ENCODE data around the gene TES. TPM values are rescaled to one million over a fixed set of nuclear protein-coding genes. Genes with fewer than 3 reads are reported as not detected.
A peak's percentile ranks its signal among the peaks of the same experiment; 100 is the strongest.

TES gene
- total RNA-seq (64.2 TPM), polyA plus RNA-seq (41.3 TPM)
- long read RNA-seq, donor 1, partial matches to known transcripts: 8 of 11 reads
- long read RNA-seq, donor 1, other reads (novel, unspliced or antisense): 0 of 11 reads
- long read RNA-seq, donor 2: 0 reads
- long read RNA-seq, donor 3, transcript TES-201 (7 exons, 2,782 nt): major isoform, 21 of 53 reads
- long read RNA-seq, donor 3, partial matches to known transcripts: 29 of 53 reads
- long read RNA-seq, donor 3, other reads (novel, unspliced or antisense): 0 of 53 reads
- long read RNA-seq, donor 4, transcript TES-201 (7 exons, 2,782 nt): major isoform, 12 of 90 reads
- long read RNA-seq, donor 4, partial matches to known transcripts: 76 of 90 reads
- long read RNA-seq, donor 4, other reads (novel, unspliced or antisense): 0 of 90 reads
- long read RNA-seq, donor 5, transcript TES-201 (7 exons, 2,782 nt): major isoform, 26 of 79 reads
- long read RNA-seq, donor 5, transcript TES-211 (3 exons, 911 nt): minor isoform, 6 of 79 reads
- long read RNA-seq, donor 5, partial matches to known transcripts: 45 of 79 reads
- long read RNA-seq, donor 5, other reads (novel, unspliced or antisense): 0 of 79 reads
- long read RNA-seq, donor 6, transcript TES-201 (7 exons, 2,782 nt): major isoform, 23 of 51 reads
- long read RNA-seq, donor 6, partial matches to known transcripts: 25 of 51 reads
- long read RNA-seq, donor 6, other reads (novel, unspliced or antisense): 0 of 51 reads
- long read RNA-seq, donor 7, transcript TES-201 (7 exons, 2,782 nt): major isoform, 22 of 39 reads
- long read RNA-seq, donor 7, partial matches to known transcripts: 13 of 39 reads
- long read RNA-seq, donor 7, other reads (novel, unspliced or antisense): 0 of 39 reads
- long read RNA-seq, donor 8, transcript TES-201 (7 exons, 2,782 nt): major isoform, 8 of 25 reads
- long read RNA-seq, donor 8, partial matches to known transcripts: 13 of 25 reads
- long read RNA-seq, donor 8, other reads (novel, unspliced or antisense): 0 of 25 reads
- long read RNA-seq, donor 9, transcript TES-201 (7 exons, 2,782 nt): major isoform, 13 of 39 reads
- long read RNA-seq, donor 9, partial matches to known transcripts: 22 of 39 reads
- long read RNA-seq, donor 9, other reads (novel, unspliced or antisense): 0 of 39 reads
- long read RNA-seq, donor 10, transcript TES-201 (7 exons, 2,782 nt): major isoform, 12 of 31 reads
- long read RNA-seq, donor 10, partial matches to known transcripts: 15 of 31 reads
- long read RNA-seq, donor 10, other reads (novel, unspliced or antisense): 0 of 31 reads

DNA sequence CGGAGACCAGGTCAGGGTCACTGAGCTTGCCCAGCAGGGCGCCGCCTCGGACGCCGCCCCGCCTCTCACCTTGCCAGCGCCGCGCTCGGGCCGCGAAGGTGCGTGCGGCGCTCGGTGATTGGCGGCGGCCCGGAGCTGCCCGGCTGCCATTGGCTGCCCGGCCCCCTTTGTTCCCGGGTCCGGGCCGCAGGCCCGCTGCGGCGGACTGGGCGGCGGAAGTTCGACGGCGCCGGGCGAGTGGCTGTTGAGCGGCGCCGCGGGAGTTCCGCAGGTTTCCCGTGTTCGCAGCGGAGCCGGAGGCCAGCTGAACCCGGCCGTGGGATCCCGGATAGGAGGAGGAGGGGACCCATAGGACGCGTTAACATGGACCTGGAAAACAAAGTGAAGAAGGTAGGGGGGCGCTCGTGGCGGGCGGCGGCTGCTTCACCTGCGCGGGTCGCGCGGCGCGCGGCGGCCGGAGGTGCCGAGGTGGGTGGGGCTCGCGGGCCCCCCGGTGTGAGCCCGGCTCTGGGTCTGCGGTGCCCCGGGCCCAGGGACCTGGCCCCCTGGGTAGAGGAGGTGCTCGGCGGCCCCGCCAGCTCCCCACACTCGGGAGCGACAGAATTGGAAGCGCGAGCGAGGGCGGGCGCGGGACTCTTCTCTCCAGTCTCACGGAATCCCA is at the start of gene TES:
TSS of gene TES (plus strand) at position 195 of the 661 bp plus-strand sequence. CDS start at position 364, 169 bp downstream.
- Histone ChIP-seq H3K9me3 (ENCODE audit: control insufficient read depth in 2 of 2, insufficient read depth in 1 of 2, low read length in 1 of 2) (no peaks in the 10 kb centered on the region), H3K27me3 (ENCODE audit: control insufficient read depth in 2 of 2, insufficient read depth in 1 of 2, low read length in 1 of 2) (no peaks in the 10 kb centered on the region), H3K4me1 (ENCODE audit: control insufficient read depth in 2 of 2, insufficient read depth in 2 of 2, low read length in 2 of 2) (peaks cover 2 to 8% of the 10 kb centered on the region in 2 donors), H3K27ac (ENCODE audit: low read depth in 1 of 2, low read length in 1 of 2) (peak within 1 kb of the TSS; percentile 87 to 92), H3K36me3 (ENCODE audit: control insufficient read depth in 2 of 2, insufficient read depth in 2 of 2, low read length in 1 of 2) (no peaks in the 10 kb centered on the region), H3K4me3 (ENCODE audit: low read length in 2 of 2) (peak within 1 kb of the TSS; percentile 80 to 86)
- peak in 6 of 9 donors; percentile 40 to 74 (median 58) for DNase-seq (ENCODE audit: low read depth in 6 of 9, low spot score in 9 of 9)
- under 1% methylated on average over 83 of the region's 83 CpGs for WGBS

- Histone ChIP-seq H3K4me3 (ENCODE audit: low read length in 2 of 2) (no peak overlapping the region), H3K4me1 (ENCODE audit: control insufficient read depth in 2 of 2, insufficient read depth in 2 of 2, low read length in 2 of 2) (no peaks in the 10 kb centered on the region), H3K9me3 (ENCODE audit: control insufficient read depth in 2 of 2, insufficient read depth in 1 of 2, low read length in 1 of 2) (no peaks in the 10 kb centered on the region), H3K27ac (ENCODE audit: low read depth in 1 of 2, low read length in 1 of 2) (no peak overlapping the region), H3K27me3 (ENCODE audit: control insufficient read depth in 2 of 2, insufficient read depth in 1 of 2, low read length in 1 of 2) (no peaks in the 10 kb centered on the region), H3K36me3 (ENCODE audit: control insufficient read depth in 2 of 2, insufficient read depth in 2 of 2, low read length in 1 of 2) (no peaks in the 10 kb centered on the region)
- DNase-seq (ENCODE audit: low read depth in 6 of 9, low spot score in 9 of 9): no peak
Observed at GRCh38 chr7:116161728-116162127, 48.6 kb upstream of the TES start.

DNA sequence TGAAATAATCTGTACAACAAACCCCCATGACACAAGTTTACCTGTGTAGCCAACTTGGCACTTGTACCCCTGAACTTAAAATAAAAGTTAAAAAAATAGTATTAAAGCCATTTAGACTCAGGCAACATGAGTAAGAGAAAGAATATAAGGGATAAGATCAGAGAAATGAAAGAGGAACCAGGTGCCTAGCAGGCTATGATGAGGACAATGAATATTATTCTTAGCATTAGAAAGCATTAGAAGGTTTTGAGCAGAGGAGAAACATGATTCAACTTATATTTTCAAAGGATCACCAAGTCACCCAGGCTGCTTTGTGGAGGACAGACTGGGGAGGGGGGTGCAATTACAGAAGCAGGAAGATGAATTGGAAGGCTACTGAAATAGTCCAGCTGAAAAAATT is 48.1 kb upstream of the TES start:
- DNase-seq (ENCODE audit: low read depth in 6 of 9, low spot score in 9 of 9): no peak
- Histone ChIP-seq H3K36me3 (ENCODE audit: control insufficient read depth in 2 of 2, insufficient read depth in 2 of 2, low read length in 1 of 2) (no peaks in the 10 kb centered on the region), H3K27me3 (ENCODE audit: control insufficient read depth in 2 of 2, insufficient read depth in 1 of 2, low read length in 1 of 2) (no peaks in the 10 kb centered on the region), H3K9me3 (ENCODE audit: control insufficient read depth in 2 of 2, insufficient read depth in 1 of 2, low read length in 1 of 2) (no peaks in the 10 kb centered on the region), H3K4me3 (ENCODE audit: low read length in 2 of 2) (no peak overlapping the region), H3K4me1 (ENCODE audit: control insufficient read depth in 2 of 2, insufficient read depth in 2 of 2, low read length in 2 of 2) (peaks cover 0 to 4% of the 10 kb centered on the region in 2 donors), H3K27ac (ENCODE audit: low read depth in 1 of 2, low read length in 1 of 2) (no peak overlapping the region)

GRCh38 chr7:116162992-116163391 is 47.3 kb upstream of the TES start:
- Histone ChIP-seq H3K9me3 (ENCODE audit: control insufficient read depth in 2 of 2, insufficient read depth in 1 of 2, low read length in 1 of 2) (no peaks in the 10 kb centered on the region), H3K36me3 (ENCODE audit: control insufficient read depth in 2 of 2, insufficient read depth in 2 of 2, low read length in 1 of 2) (no peaks in the 10 kb centered on the region), H3K27ac (ENCODE audit: low read depth in 1 of 2, low read length in 1 of 2) (no peak overlapping the region), H3K4me3 (ENCODE audit: low read length in 2 of 2) (no peak overlapping the region), H3K27me3 (ENCODE audit: control insufficient read depth in 2 of 2, insufficient read depth in 1 of 2, low read length in 1 of 2) (no peaks in the 10 kb centered on the region), H3K4me1 (ENCODE audit: control insufficient read depth in 2 of 2, insufficient read depth in 2 of 2, low read length in 2 of 2) (peaks cover 0 to 5% of the 10 kb centered on the region in 2 donors)
- no peak for DNase-seq (ENCODE audit: low read depth in 6 of 9, low spot score in 9 of 9)

DNA sequence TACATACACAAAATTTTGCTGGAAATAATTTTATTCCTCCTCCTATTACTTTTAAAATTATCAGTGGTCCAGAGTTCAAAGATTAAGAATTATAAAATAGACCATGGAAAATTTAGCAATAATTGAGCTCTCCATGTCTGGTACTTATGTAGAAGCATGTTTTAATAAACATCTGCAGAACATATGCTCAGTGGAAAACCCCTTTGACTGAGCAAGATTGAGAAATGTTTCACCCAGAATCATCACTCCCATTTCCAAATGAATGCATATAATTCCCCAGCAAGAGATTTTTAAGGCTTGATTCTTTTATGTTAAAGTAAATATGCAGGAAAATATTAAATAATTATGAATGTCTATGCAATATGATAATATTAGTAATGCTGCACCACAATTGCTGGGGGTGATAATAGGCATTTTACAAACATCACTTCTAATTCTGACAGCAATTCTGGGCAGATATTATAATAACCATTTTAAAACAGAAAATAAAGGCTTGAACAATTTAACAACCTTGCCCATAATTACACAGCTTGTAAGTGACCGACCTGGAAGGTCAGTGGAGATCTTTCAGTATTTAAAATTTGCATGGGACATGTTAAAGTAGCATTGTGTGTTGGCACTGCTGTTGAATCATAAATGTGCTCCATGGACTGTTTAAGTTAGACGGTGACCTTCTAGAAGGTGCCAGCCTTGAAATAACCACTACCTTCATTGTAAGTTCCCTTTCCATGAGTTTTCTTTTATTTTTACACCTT is 45.6 kb upstream of the TES start:
- WGBS: 95% methylated on average over 2 of the region's 2 CpGs
- H3K27ac ChIP-seq (ENCODE audit: low read depth in 1 of 2, low read length in 1 of 2): no peak overlapping the region
- no peaks in the 10 kb centered on the region for H3K9me3 ChIP-seq (ENCODE audit: control insufficient read depth in 2 of 2, insufficient read depth in 1 of 2, low read length in 1 of 2)

DNA sequence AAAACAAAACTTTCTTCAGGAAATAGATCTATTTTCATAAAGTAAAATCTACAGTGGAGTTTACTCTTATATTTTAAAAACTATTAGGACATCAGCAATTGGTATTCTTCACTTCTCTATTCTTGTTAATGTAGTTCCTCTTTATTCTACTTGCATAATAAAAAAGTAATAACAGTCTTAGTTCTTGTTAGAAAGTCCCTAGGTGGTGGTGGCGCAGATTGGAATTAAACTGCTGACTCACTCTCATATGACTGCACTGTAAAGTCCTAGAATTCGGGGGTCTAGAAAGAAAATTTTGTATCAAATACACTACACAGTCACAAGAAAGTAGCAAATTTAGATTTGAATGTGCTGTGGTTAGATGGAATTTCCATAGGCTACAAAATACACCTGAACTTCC is 44.6 kb upstream of the TES start:
- DNase-seq (ENCODE audit: low read depth in 6 of 9, low spot score in 9 of 9): no peak
- Histone ChIP-seq H3K4me3 (ENCODE audit: low read length in 2 of 2) (no peak overlapping the region), H3K9me3 (ENCODE audit: control insufficient read depth in 2 of 2, insufficient read depth in 1 of 2, low read length in 1 of 2) (no peaks in the 10 kb centered on the region), H3K27me3 (ENCODE audit: control insufficient read depth in 2 of 2, insufficient read depth in 1 of 2, low read length in 1 of 2) (no peaks in the 10 kb centered on the region), H3K4me1 (ENCODE audit: control insufficient read depth in 2 of 2, insufficient read depth in 2 of 2, low read length in 2 of 2) (peaks cover 0 to 5% of the 10 kb centered on the region in 2 donors), H3K36me3 (ENCODE audit: control insufficient read depth in 2 of 2, insufficient read depth in 2 of 2, low read length in 1 of 2) (no peaks in the 10 kb centered on the region), H3K27ac (ENCODE audit: low read depth in 1 of 2, low read length in 1 of 2) (no peak overlapping the region)
- 58% methylated on average over 2 of the region's 2 CpGs for WGBS

More for the DNA sequence above, 45.6 kb upstream of the TES start:
- H3K4me3 ChIP-seq (ENCODE audit: low read length in 2 of 2): no peak overlapping the region
- no peaks in the 10 kb centered on the region for H3K27me3 ChIP-seq (ENCODE audit: control insufficient read depth in 2 of 2, insufficient read depth in 1 of 2, low read length in 1 of 2)
- no peaks in the 10 kb centered on the region for H3K36me3 ChIP-seq (ENCODE audit: control insufficient read depth in 2 of 2, insufficient read depth in 2 of 2, low read length in 1 of 2)
- DNase-seq (ENCODE audit: low read depth in 6 of 9, low spot score in 9 of 9): no peak
- H3K4me1 ChIP-seq (ENCODE audit: control insufficient read depth in 2 of 2, insufficient read depth in 2 of 2, low read length in 2 of 2): peaks cover 0 to 5% of the 10 kb centered on the region in 2 donors

DNA sequence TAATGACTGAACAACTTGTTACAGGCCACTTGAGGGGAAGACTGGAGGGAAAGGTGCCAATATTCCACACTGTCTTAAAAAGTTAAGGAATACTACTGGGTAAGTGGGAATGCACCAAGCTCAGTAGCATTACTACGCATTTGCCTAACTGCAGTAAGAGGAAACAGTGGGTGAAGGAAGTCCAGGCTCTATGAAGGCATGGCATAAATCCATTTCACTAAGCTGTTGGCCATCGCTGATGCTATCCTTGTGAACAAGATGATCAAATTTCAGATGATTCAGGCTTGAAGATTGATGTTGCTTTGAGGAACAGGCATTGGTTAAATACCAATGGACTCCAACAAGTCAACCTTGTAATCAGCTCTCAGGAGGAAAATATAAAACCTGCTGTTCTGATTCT is 44.2 kb upstream of the TES start:
- no peak for DNase-seq (ENCODE audit: low read depth in 6 of 9, low spot score in 9 of 9)
- peaks cover 0 to 5% of the 10 kb centered on the region in 2 donors for H3K4me1 ChIP-seq (ENCODE audit: control insufficient read depth in 2 of 2, insufficient read depth in 2 of 2, low read length in 2 of 2)
- no peaks in the 10 kb centered on the region for H3K36me3 ChIP-seq (ENCODE audit: control insufficient read depth in 2 of 2, insufficient read depth in 2 of 2, low read length in 1 of 2)
- WGBS: 97% methylated on average over 2 of the region's 2 CpGs
- no peak overlapping the region for H3K27ac ChIP-seq (ENCODE audit: low read depth in 1 of 2, low read length in 1 of 2)
- H3K4me3 ChIP-seq (ENCODE audit: low read length in 2 of 2): no peak overlapping the region
- H3K27me3 ChIP-seq (ENCODE audit: control insufficient read depth in 2 of 2, insufficient read depth in 1 of 2, low read length in 1 of 2): no peaks in the 10 kb centered on the region
- H3K9me3 ChIP-seq (ENCODE audit: control insufficient read depth in 2 of 2, insufficient read depth in 1 of 2, low read length in 1 of 2): no peaks in the 10 kb centered on the region

DNA sequence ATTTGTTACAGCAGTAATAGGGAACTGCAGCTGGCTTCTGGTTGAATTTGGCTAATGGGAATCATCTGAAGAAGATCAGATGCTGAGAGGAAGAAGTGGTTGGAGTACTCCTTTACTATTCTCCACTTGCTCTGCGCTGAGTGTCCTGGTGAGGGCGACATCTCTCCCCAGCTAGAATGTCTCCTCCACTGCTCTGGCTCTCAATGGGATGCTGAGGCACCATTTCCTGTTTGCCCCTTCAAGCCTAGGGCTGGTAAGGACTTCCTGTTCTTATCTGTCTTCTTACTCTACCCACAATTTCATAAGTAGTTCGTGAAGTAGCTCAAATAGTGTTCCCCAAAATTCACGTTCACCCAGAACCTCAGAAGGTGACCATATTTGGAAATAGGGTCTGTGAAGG is 43.2 kb upstream of the TES start:
- 74% methylated on average over 4 of the region's 4 CpGs for WGBS
- Histone ChIP-seq H3K9me3 (ENCODE audit: control insufficient read depth in 2 of 2, insufficient read depth in 1 of 2, low read length in 1 of 2) (no peaks in the 10 kb centered on the region), H3K27ac (ENCODE audit: low read depth in 1 of 2, low read length in 1 of 2) (no peak overlapping the region), H3K27me3 (ENCODE audit: control insufficient read depth in 2 of 2, insufficient read depth in 1 of 2, low read length in 1 of 2) (no peaks in the 10 kb centered on the region), H3K36me3 (ENCODE audit: control insufficient read depth in 2 of 2, insufficient read depth in 2 of 2, low read length in 1 of 2) (no peaks in the 10 kb centered on the region), H3K4me3 (ENCODE audit: low read length in 2 of 2) (no peak overlapping the region), H3K4me1 (ENCODE audit: control insufficient read depth in 2 of 2, insufficient read depth in 2 of 2, low read length in 2 of 2) (peaks cover 0 to 5% of the 10 kb centered on the region in 2 donors)
- peak in 2 of 9 donors; percentile 21 to 47 for DNase-seq (ENCODE audit: low read depth in 6 of 9, low spot score in 9 of 9)
